Nephron (organoid): ENCODE measurements around the gene BCAS1.
"Not testable (repeated sequence)": the region's sequence is repeated elsewhere in the genome, so short reads cannot be mapped to it uniquely, and the experiment has no call there.

Experiments
- H3K27ac Mint-ChIP-seq, 3 experiments: 2 replicates each; pipeline ENCODE4 v1.8.0; 2020; ENCODE audit warnings: mixed read lengths in 3 of 3, mild to moderate bottlenecking in 2 of 3, moderate library complexity in 1 of 3
- H3K27me3 Mint-ChIP-seq: 2 replicates; pipeline ENCODE4 v1.8.0; 2021; ENCODE audit warnings: low read depth, mild to moderate bottlenecking, moderate library complexity, mixed read lengths
- H3K36me3 Mint-ChIP-seq: 2 replicates; pipeline ENCODE4 v1.8.0; 2020; ENCODE audit warnings: low read depth, mixed read lengths
- H3K4me1 Mint-ChIP-seq: 2 replicates; pipeline ENCODE4 v1.8.0; 2020; ENCODE audit warnings: mixed read lengths
- H3K4me3 Mint-ChIP-seq, 3 experiments: 2 replicates each; pipeline ENCODE4 v1.8.0; 2020; ENCODE audit warnings: mild to moderate bottlenecking in 3 of 3, mixed read lengths in 3 of 3, moderate library complexity in 2 of 3
- H3K9me3 Mint-ChIP-seq: 2 replicates; pipeline ENCODE4 v1.8.0; 2020; ENCODE audit warnings: mixed read lengths
- CTCF ChIP-seq, 3 experiments: fragments of 200-600 bp; sonication (generic); IDR thresholded peaks; one replicate each; pipeline ENCODE4 v1.5.0; 2021; ENCODE audit warnings: antibody characterized with exemption in 3 of 3; ENCODE audit not compliant: unreplicated experiment in 3 of 3

The BCAS1 gene

GRCh38 chr20:53980031-53980465 is 90.3 kb downstream of the BCAS1 start:
- H3K9me3 Mint-ChIP-seq, result peaks cover 9% of the 10 kb centered on the region
- H3K4me1 Mint-ChIP-seq, result peaks cover 7% of the 10 kb centered on the region
- peaks cover 4% of the 10 kb centered on the region for H3K27me3 Mint-ChIP-seq
- TF ChIP-seq CTCF (IDR thresholded peaks at IDR 0.05; ENCODE audit: unreplicated experiment in 3 of 3), result no peak
- H3K4me3 Mint-ChIP-seq, result no peak overlapping the region
- no peaks in the 10 kb centered on the region for H3K36me3 Mint-ChIP-seq
- peak overlapping the region; percentile 65 to 86 (median 83) for H3K27ac Mint-ChIP-seq

GRCh38 chr20:53978497-53978896 is 91.9 kb downstream of the BCAS1 start:
- Mint-ChIP-seq H3K27me3 (peaks cover 4% of the 10 kb centered on the region), H3K4me1 (no peaks in the 10 kb centered on the region), H3K9me3 (peaks cover 11% of the 10 kb centered on the region), H3K36me3 (no peaks in the 10 kb centered on the region), H3K4me3 (no peak overlapping the region), H3K27ac (peak overlapping the region in 1 of 3 experiments; percentile 86)
- no peak for TF ChIP-seq CTCF (IDR thresholded peaks at IDR 0.05; ENCODE audit: unreplicated experiment in 3 of 3)

- TF ChIP-seq CTCF (IDR thresholded peaks at IDR 0.05; ENCODE audit: unreplicated experiment in 3 of 3), result no peak
- no peaks in the 10 kb centered on the region for H3K36me3 Mint-ChIP-seq
- peaks cover 4% of the 10 kb centered on the region for H3K27me3 Mint-ChIP-seq
- H3K4me3 Mint-ChIP-seq, result no peak overlapping the region
- peaks cover 12% of the 10 kb centered on the region for H3K9me3 Mint-ChIP-seq
- no peaks in the 10 kb centered on the region for H3K4me1 Mint-ChIP-seq
- H3K27ac Mint-ChIP-seq, result no peak overlapping the region
Observed at GRCh38 chr20:53977391-53977790, 93.0 kb downstream of the BCAS1 start.

DNA sequence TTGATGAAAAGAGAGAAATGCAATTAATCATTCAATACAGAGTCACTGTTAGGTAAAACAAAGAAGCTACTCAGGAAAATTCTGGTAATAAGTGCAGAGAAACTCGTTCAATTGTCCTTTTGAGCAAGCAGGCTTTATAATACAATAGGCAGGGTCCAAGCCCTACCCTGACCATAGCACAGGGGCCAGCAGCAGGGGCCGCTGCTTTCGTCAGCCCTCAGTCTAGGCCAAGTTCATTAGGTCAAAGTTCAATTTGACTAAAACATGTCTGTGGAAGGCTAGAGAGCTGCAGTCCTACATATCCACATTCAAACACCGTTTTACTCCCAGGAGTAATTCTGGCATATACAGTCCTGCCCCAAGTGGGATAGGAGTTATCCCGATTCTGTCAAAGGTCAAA is 94.6 kb downstream of the BCAS1 start:
- Mint-ChIP-seq H3K4me3 (no peak overlapping the region), H3K27me3 (peaks cover 4% of the 10 kb centered on the region), H3K27ac (peak overlapping the region in 1 of 3 experiments; percentile 11), H3K4me1 (no peaks in the 10 kb centered on the region), H3K36me3 (no peaks in the 10 kb centered on the region), H3K9me3 (peaks cover 9% of the 10 kb centered on the region)
- no peak for TF ChIP-seq CTCF (IDR thresholded peaks at IDR 0.05; ENCODE audit: unreplicated experiment in 3 of 3)

DNA sequence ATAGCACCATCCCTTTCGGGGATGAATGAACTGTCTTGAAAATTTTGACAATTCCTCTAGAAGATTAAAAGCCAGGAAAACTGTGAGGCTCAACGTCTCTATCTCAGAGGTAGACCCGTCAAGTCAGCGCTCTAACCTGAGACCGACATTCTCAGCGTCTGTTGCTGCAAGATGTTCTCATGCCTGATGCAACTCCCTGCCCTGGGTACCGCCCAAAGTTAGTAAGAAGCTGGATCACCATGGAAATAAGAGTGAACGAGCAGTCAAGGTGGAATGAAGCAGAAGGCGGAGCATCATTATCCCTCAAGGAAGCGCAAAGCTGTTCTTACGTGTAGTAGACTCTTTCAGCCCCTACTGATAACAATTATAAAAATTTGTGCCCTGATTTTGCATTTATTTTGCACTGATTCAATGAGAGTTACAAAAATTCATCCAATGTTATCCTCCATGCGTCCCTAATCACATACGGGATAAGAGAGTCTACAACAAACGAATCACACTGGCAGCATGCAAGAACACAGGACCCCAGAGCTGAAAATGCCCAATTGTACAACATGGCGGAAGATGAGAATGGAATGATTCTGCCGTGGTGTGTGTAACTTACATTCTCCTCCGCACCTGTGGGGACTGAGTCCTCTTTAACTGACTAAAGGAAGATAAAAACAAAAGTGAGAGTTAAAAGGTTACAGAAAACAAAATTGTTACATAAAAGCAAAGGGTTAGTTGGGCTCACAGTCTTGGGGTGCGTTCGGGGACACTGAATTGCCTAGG is 95.4 kb downstream of the BCAS1 start:
- no peak overlapping the region for H3K4me3 Mint-ChIP-seq
- H3K4me1 Mint-ChIP-seq, result no peaks in the 10 kb centered on the region
- peak overlapping the region in 1 of 3 experiments; percentile 11 for H3K27ac Mint-ChIP-seq
- H3K9me3 Mint-ChIP-seq, result peaks cover 9% of the 10 kb centered on the region
- TF ChIP-seq CTCF (IDR thresholded peaks at IDR 0.05; ENCODE audit: unreplicated experiment in 3 of 3), result no peak
- H3K27me3 Mint-ChIP-seq, result peaks cover 4% of the 10 kb centered on the region
- H3K36me3 Mint-ChIP-seq, result no peaks in the 10 kb centered on the region

- H3K4me3 Mint-ChIP-seq, H3K27ac Mint-ChIP-seq, H3K9me3 Mint-ChIP-seq, H3K4me1 Mint-ChIP-seq, H3K27me3 Mint-ChIP-seq, H3K36me3 Mint-ChIP-seq: not testable (repeated sequence)
Observed at GRCh38 chr20:53973882-53974281, 96.5 kb downstream of the BCAS1 start.
